ENCODE results near the gene FAM229A. TPM values are rescaled to one million over a fixed set of nuclear protein-coding genes. Genes with fewer than 3 reads are reported as not detected.

Gene FAM229A
- total RNA-seq (1 to 10 TPM; 1.1 to 5.8 TPM), polyA plus RNA-seq (ENCODE audit: insufficient read length in 2 of 2) (10 to 100 TPM; 13.9 to 15.5 TPM)
- long read RNA-seq, donor 1, transcript FAM229A-202 (2 exons, 2,759 nt): minor isoform, 6 of 13 reads
- long read RNA-seq, donor 1, transcript FAM229A-204 (3 exons, 699 nt): major isoform, 7 of 13 reads
- long read RNA-seq, donor 1, partial matches to known transcripts: 0 of 13 reads
- long read RNA-seq, donor 1, other reads (novel, unspliced or antisense): 0 of 13 reads
- long read RNA-seq, donor 2, partial matches to known transcripts: 0 of 5 reads
- long read RNA-seq, donor 2, other reads (novel, unspliced or antisense): 0 of 5 reads
- long read RNA-seq, donor 3, partial matches to known transcripts: 0 of 5 reads
- long read RNA-seq, donor 3, other reads (novel, unspliced or antisense): 0 of 5 reads
- long read RNA-seq, donor 4, transcript FAM229A-204 (3 exons, 699 nt): major isoform, 6 of 12 reads
- long read RNA-seq, donor 4, transcript FAM229A-202 (2 exons, 2,759 nt): major isoform, 6 of 12 reads
- long read RNA-seq, donor 4, partial matches to known transcripts: 0 of 12 reads
- long read RNA-seq, donor 4, other reads (novel, unspliced or antisense): 0 of 12 reads

DNA sequence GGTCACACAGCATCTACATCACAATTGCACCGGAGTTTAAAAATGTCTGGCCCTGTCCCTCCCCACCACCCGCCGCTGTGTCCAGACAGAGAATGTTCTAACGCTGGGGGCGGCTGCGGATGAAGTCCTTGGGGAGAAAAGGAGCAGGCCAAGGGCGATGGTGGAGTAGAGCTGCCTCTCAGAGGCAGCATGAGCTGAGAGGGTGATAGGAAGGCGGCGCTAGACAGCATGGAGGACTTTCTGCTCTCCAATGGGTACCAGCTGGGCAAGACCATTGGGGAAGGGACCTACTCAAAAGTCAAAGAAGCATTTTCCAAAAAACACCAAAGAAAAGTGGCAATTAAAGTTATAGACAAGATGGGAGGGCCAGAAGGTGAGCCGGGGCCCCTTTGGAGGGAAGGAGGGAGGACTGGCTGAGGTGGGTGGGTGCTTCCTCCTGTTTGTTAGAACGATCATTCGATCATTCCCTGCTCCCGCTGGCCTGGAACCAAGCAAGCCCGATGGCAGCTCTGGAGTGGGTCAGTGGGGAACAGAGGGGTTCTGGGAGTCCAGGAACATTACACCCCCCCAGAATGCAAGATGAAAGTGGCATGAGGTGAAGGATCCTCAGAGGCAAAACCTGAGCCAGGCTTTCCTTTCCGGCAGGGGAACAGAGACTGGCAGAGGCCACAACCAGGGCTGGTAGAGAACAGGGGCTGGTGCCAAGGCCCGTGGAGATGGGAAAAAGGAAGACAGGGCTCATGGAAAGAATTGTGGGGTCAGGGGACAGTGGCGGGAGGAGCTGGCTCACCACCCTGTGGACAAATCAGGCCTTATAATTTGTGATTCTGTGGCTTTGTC lies at the start of gene FAM229A, which contains the start of gene TSSK3:
Gene FAM229A, minus strand, starts transcription at position 12 of the 840 bp plus-strand sequence. CDS start 394 bp downstream, outside the sequence.
Gene TSSK3, plus strand, starts transcription at position 66 of the 840 bp plus-strand sequence. Its CDS starts 163 bp downstream, at position 229.
- no peak for DNase-seq (ENCODE audit: low read depth in 4 of 6, low spot score in 6 of 6)
- no peak within 1 kb of the TSS for H3K27ac ChIP-seq (ENCODE audit: low read depth, low read length)
- H3K9me3 ChIP-seq (ENCODE audit: control insufficient read depth, insufficient read depth, low read length): no peaks in the 10 kb centered on the region
- H3K27me3 ChIP-seq (ENCODE audit: control insufficient read depth, insufficient read depth, low read length): no peaks in the 10 kb centered on the region
- peaks cover 23% of the 10 kb centered on the region for H3K4me1 ChIP-seq (ENCODE audit: control insufficient read depth, insufficient read depth, low read length)
- 45% methylated on average over 14 of the region's 17 CpGs for WGBS (ENCODE audit: insufficient coverage)
- peaks cover 46% of the 10 kb centered on the region for H3K36me3 ChIP-seq (ENCODE audit: control insufficient read depth, insufficient read depth, low read length)
- peak within 1 kb of the TSS; percentile 36 for H3K4me3 ChIP-seq (ENCODE audit: low read depth, low read length)

DNA sequence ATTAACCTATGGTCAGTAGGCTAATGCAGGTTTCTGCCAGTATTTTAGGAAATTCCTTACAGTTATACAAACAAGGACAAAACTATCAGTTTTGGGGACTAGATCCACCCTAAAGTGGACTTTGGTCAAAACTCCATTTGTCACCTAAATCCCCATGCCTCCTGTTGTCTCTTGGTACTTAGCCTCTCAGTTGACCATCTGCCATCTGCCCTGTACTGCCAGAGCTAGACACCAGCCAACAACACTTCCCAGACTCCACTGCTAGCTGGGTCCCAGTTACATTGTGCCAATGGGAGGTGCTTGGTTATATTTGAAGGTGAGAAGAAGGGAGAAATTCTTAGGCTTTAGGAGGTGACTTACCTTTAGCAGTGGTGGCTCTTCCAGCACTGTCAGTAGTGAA lies 49.0 kb upstream of the FAM229A start:
- Histone ChIP-seq H3K4me3 (ENCODE audit: low read depth, low read length) (no peak overlapping the region), H3K4me1 (ENCODE audit: control insufficient read depth, insufficient read depth, low read length) (no peaks in the 10 kb centered on the region), H3K27me3 (ENCODE audit: control insufficient read depth, insufficient read depth, low read length) (no peaks in the 10 kb centered on the region), H3K9me3 (ENCODE audit: control insufficient read depth, insufficient read depth, low read length) (peaks cover 7% of the 10 kb centered on the region), H3K36me3 (ENCODE audit: control insufficient read depth, insufficient read depth, low read length) (no peaks in the 10 kb centered on the region), H3K27ac (ENCODE audit: low read depth, low read length) (no peak overlapping the region)
- no peak for DNase-seq (ENCODE audit: low read depth in 4 of 6, low spot score in 6 of 6)

DNA sequence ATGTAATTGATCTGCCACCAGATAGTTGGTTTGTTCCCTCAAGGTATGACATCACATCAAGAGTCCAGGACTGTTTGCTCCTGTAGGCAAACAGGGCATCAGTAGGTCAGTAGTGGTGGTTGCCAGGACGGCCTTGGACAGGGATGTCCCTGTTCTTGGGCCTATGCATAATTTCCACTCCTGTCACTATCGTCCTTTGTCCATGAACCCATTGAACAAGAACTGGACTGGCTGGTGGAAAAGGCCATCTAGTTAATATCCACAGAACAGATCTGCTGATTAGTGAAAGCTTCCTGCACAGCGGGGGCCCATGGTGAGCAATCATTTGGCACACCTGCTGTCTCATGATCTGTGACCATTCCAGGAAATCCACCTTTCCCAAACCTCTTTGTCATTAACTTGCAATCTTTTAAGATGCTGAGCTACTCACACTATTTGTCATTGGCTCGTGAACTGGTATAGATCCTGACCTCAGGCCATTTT lies 44.4 kb upstream of the FAM229A start:
- Histone ChIP-seq H3K4me3 (ENCODE audit: low read depth, low read length) (no peak overlapping the region), H3K36me3 (ENCODE audit: control insufficient read depth, insufficient read depth, low read length) (no peaks in the 10 kb centered on the region), H3K9me3 (ENCODE audit: control insufficient read depth, insufficient read depth, low read length) (no peaks in the 10 kb centered on the region), H3K27ac (ENCODE audit: low read depth, low read length) (no peak overlapping the region), H3K4me1 (ENCODE audit: control insufficient read depth, insufficient read depth, low read length) (no peaks in the 10 kb centered on the region), H3K27me3 (ENCODE audit: control insufficient read depth, insufficient read depth, low read length) (no peaks in the 10 kb centered on the region)
- 92% methylated on average over 3 of the region's 4 CpGs for WGBS (ENCODE audit: insufficient coverage)
- no peak for DNase-seq (ENCODE audit: low read depth in 4 of 6, low spot score in 6 of 6)

GRCh38 chr1:32405672-32406467 lies 43.6 kb upstream of the FAM229A start:
- H3K4me1 ChIP-seq (ENCODE audit: control insufficient read depth, insufficient read depth, low read length): peaks cover 6% of the 10 kb centered on the region
- DNase-seq (ENCODE audit: low read depth in 4 of 6, low spot score in 6 of 6): no peak
- no peak overlapping the region for H3K27ac ChIP-seq (ENCODE audit: low read depth, low read length)
- H3K36me3 ChIP-seq (ENCODE audit: control insufficient read depth, insufficient read depth, low read length): no peaks in the 10 kb centered on the region
- no peak overlapping the region for H3K4me3 ChIP-seq (ENCODE audit: low read depth, low read length)
- no peaks in the 10 kb centered on the region for H3K9me3 ChIP-seq (ENCODE audit: control insufficient read depth, insufficient read depth, low read length)
- 92% methylated on average over 3 of the region's 4 CpGs for WGBS (ENCODE audit: insufficient coverage)
- no peaks in the 10 kb centered on the region for H3K27me3 ChIP-seq (ENCODE audit: control insufficient read depth, insufficient read depth, low read length)

DNA sequence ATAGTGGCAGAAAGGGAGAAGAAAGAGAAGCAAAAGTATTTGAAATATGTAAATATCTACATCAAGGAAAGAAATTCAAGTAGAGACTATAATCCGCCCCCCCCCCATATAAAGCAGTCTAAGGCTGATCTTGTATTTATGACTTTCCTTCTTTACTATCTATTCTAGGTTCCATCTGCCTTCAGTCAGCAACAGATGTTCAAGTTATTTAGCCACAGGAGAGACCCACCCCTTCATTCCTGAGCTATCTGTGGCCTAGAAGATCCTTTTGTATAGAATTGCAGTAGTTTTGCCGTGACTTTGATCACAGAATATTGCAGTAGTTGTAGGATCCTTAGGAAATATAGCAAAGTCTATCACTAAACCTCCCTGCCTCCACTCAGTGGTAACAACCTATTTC lies 42.7 kb upstream of the FAM229A start:
- WGBS (ENCODE audit: insufficient coverage): no CpG with 5 or more reads among the region's 2 CpGs
- Histone ChIP-seq H3K27ac (ENCODE audit: low read depth, low read length) (no peak overlapping the region), H3K4me3 (ENCODE audit: low read depth, low read length) (no peak overlapping the region), H3K27me3 (ENCODE audit: control insufficient read depth, insufficient read depth, low read length) (no peaks in the 10 kb centered on the region), H3K9me3 (ENCODE audit: control insufficient read depth, insufficient read depth, low read length) (no peaks in the 10 kb centered on the region), H3K4me1 (ENCODE audit: control insufficient read depth, insufficient read depth, low read length) (peaks cover 8% of the 10 kb centered on the region), H3K36me3 (ENCODE audit: control insufficient read depth, insufficient read depth, low read length) (no peaks in the 10 kb centered on the region)
- DNase-seq (ENCODE audit: low read depth in 4 of 6, low spot score in 6 of 6): no peak

DNA sequence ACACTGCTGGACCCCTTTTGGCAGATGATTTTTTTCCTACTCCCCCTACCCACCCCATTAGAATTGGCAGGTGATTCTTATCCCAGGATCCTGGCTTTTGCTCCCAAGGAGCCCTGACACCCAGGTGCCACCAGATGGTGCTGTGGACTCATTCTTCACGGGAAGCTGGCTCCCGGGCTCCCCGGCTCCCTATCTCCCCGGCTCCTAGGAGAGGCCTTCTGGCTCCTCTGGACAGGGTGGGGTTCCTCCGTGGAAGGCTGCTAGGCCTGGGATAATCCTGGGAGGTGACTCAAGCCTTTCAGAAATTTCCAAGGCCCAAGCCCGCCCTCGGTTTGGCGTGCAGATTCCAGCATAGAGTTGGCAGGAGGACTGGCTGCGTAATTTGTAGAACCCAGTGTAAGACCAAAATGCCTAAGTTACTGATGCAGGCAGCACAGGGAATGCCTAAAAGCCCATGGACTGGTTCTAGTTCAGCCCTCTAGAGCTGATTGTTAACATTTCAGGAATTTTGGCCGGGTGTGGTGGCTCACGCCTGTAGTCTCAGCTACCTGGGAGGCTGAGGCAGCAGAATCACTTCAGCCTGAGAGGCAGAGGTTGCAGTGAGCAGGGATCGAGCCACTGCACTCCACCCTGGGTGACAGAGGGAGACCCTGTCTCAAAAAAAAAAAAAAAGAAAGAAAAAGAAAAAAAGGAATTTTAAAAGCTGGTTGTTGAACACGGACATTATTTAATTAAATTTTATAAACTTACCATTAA lies 38.8 kb upstream of the FAM229A start:
- H3K9me3 ChIP-seq (ENCODE audit: control insufficient read depth, insufficient read depth, low read length): no peaks in the 10 kb centered on the region
- H3K4me3 ChIP-seq (ENCODE audit: low read depth, low read length): peak overlapping the region; percentile 27
- no peaks in the 10 kb centered on the region for H3K27me3 ChIP-seq (ENCODE audit: control insufficient read depth, insufficient read depth, low read length)
- no peak overlapping the region for H3K27ac ChIP-seq (ENCODE audit: low read depth, low read length)
- WGBS (ENCODE audit: insufficient coverage): 36% methylated on average over 12 of the region's 13 CpGs
- DNase-seq (ENCODE audit: low read depth in 4 of 6, low spot score in 6 of 6): peak; percentile 60 to 95 (median 74)
- H3K36me3 ChIP-seq (ENCODE audit: control insufficient read depth, insufficient read depth, low read length): no peaks in the 10 kb centered on the region
- peaks cover 8% of the 10 kb centered on the region for H3K4me1 ChIP-seq (ENCODE audit: control insufficient read depth, insufficient read depth, low read length)

DNA sequence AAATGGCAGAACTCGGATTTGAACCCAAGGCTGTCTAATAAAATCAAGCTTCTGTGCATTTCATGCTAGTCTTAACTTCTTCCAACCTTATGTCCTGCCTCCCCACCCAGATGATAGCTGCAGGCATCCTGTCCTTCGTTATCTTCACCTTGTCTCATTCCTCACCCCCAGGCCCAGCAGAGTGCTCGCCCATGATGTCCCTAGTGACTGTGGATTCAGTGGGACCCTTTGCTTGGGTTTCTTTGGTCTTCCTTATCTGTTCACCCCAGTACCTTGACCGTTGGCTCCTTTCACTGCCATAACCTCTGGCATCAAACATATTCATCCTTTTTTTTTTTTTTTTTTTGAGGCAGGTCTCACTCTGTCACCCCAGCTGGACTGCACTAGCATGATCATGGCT lies 37.6 kb upstream of the FAM229A start:
- DNase-seq (ENCODE audit: low read depth in 4 of 6, low spot score in 6 of 6): no peak
- no peaks in the 10 kb centered on the region for H3K36me3 ChIP-seq (ENCODE audit: control insufficient read depth, insufficient read depth, low read length)
- 89% methylated on average over 3 of the region's 4 CpGs for WGBS (ENCODE audit: insufficient coverage)
- no peak overlapping the region for H3K27ac ChIP-seq (ENCODE audit: low read depth, low read length)
- no peak overlapping the region for H3K4me3 ChIP-seq (ENCODE audit: low read depth, low read length)
- no peaks in the 10 kb centered on the region for H3K9me3 ChIP-seq (ENCODE audit: control insufficient read depth, insufficient read depth, low read length)
- H3K27me3 ChIP-seq (ENCODE audit: control insufficient read depth, insufficient read depth, low read length): no peaks in the 10 kb centered on the region
- H3K4me1 ChIP-seq (ENCODE audit: control insufficient read depth, insufficient read depth, low read length): peaks cover 11% of the 10 kb centered on the region

- Histone ChIP-seq H3K27ac (ENCODE audit: low read depth, low read length) (no peak overlapping the region), H3K4me3 (ENCODE audit: low read depth, low read length) (no peak overlapping the region), H3K36me3 (ENCODE audit: control insufficient read depth, insufficient read depth, low read length) (no peaks in the 10 kb centered on the region), H3K9me3 (ENCODE audit: control insufficient read depth, insufficient read depth, low read length) (no peaks in the 10 kb centered on the region), H3K27me3 (ENCODE audit: control insufficient read depth, insufficient read depth, low read length) (no peaks in the 10 kb centered on the region), H3K4me1 (ENCODE audit: control insufficient read depth, insufficient read depth, low read length) (peaks cover 11% of the 10 kb centered on the region)
- WGBS (ENCODE audit: insufficient coverage): 70% methylated on average over 2 of the region's 2 CpGs
- DNase-seq (ENCODE audit: low read depth in 4 of 6, low spot score in 6 of 6): no peak
Measured at GRCh38 chr1:32398401-32398800, 36.1 kb upstream of the FAM229A start.

All from spinal cord (tissue), 10 donors.